Activated T-helper 2 cell treated with anti-CD3 and anti-CD28 coated beads, Interferon-gamma antibody, Interleukin-2, Interleukin-4, amounts not matched to agents 10 μg/mL and 5 μg/mL and 100 μg/mL, durations not matched to agents 14 hours and 24 hours and 36 hours (primary cell): ENCODE results near the gene ARHGEF19. TPM values are rescaled to one million over a fixed set of nuclear protein-coding genes. Genes with fewer than 3 reads are reported as not detected.

Source experiments
- DNase-seq: peaks from one replicate; pipeline ENCODE4 v3.0.0; 2021; ENCODE audit warnings: low spot score
- H3K27ac Mint-ChIP-seq: one replicate; pipeline ENCODE4 v1.8.0; 2021; ENCODE audit warnings: mixed read lengths
- H3K27me3 Mint-ChIP-seq: one replicate; pipeline ENCODE4 v1.8.0; 2021; ENCODE audit warnings: low read depth, mixed read lengths
- H3K36me3 Mint-ChIP-seq: one replicate; pipeline ENCODE4 v1.8.0; 2021; ENCODE audit warnings: low read depth, mixed read lengths
- H3K4me1 Mint-ChIP-seq: one replicate; pipeline ENCODE4 v1.8.0; 2021; ENCODE audit warnings: low read depth, mixed read lengths
- H3K4me3 Mint-ChIP-seq: one replicate; pipeline ENCODE4 v1.8.0; 2021; ENCODE audit warnings: low read depth, mild to moderate bottlenecking, moderate library complexity, mixed read lengths
- H3K9me3 Mint-ChIP-seq: one replicate; pipeline ENCODE4 v1.8.0; 2021; ENCODE audit warnings: mixed read lengths
- intact Hi-C: fragments of 100-400 bp; cut with micrococcal nuclease; formaldehyde crosslinking; loops from one replicate; pipeline ENCODE4 v1.15.1; 2023
- total RNA-seq: library from RNA; stranded (reverse); gene quantifications from 2 replicates; pipeline ENCODE4 v1.2.3, GENCODE V29; 2022

ARHGEF19 gene
- total RNA-seq, 1 donor from 2014 or later = 7.5 TPM

GRCh38 chr1:16155537-16156410, 56.7 kb downstream of the ARHGEF19 start, which contains the start of gene EPHA2:
EPHA2 (minus strand) TSS chr1:16156069; CDS start chr1:16155932, 137 bp downstream.
- Mint-ChIP-seq H3K4me1 (peaks cover 14% of the 10 kb centered on the region), H3K9me3 (no peaks in the 10 kb centered on the region), H3K4me3 (no peak within 1 kb of the TSS), H3K27me3 (peaks cover 42% of the 10 kb centered on the region), H3K36me3 (no peaks in the 10 kb centered on the region), H3K27ac (no peak within 1 kb of the TSS)
- DNase-seq = no peak
- intact Hi-C loops = no loop called here

GRCh38 chr1:16153999-16154673, 58.3 kb downstream of the ARHGEF19 start:
- Mint-ChIP-seq H3K27me3 (peaks cover 38% of the 10 kb centered on the region), H3K4me3 (no peak overlapping the region), H3K27ac (no peak overlapping the region), H3K36me3 (no peaks in the 10 kb centered on the region), H3K9me3 (no peaks in the 10 kb centered on the region), H3K4me1 (peaks cover 14% of the 10 kb centered on the region)
- intact Hi-C loops = no loop called here
- no peak for DNase-seq

GRCh38 chr1:16153096-16153998, 59.1 kb downstream of the ARHGEF19 start:
- Mint-ChIP-seq H3K4me3 (no peak overlapping the region), H3K27ac (no peak overlapping the region), H3K27me3 (peaks cover 41% of the 10 kb centered on the region), H3K4me1 (peaks cover 14% of the 10 kb centered on the region), H3K36me3 (no peaks in the 10 kb centered on the region), H3K9me3 (no peaks in the 10 kb centered on the region)
- intact Hi-C loops = no loop called here
- no peak for DNase-seq

GRCh38 chr1:16152481-16153087, 59.9 kb downstream of the ARHGEF19 start:
- Mint-ChIP-seq H3K4me1 (peaks cover 7% of the 10 kb centered on the region), H3K4me3 (no peak overlapping the region), H3K27me3 (peaks cover 38% of the 10 kb centered on the region), H3K27ac (no peak overlapping the region), H3K36me3 (no peaks in the 10 kb centered on the region), H3K9me3 (no peaks in the 10 kb centered on the region)
- DNase-seq = no peak
- intact Hi-C loops = no loop called here

GRCh38 chr1:16151995-16152384, 60.5 kb downstream of the ARHGEF19 start:
- H3K27me3 Mint-ChIP-seq = peaks cover 33% of the 10 kb centered on the region

GRCh38 chr1:16151196-16151994, 61.1 kb downstream of the ARHGEF19 start:
- intact Hi-C loops = no loop called here
- Mint-ChIP-seq H3K4me3 (no peak overlapping the region), H3K9me3 (no peaks in the 10 kb centered on the region), H3K27ac (no peak overlapping the region), H3K27me3 (peaks cover 30% of the 10 kb centered on the region), H3K36me3 (no peaks in the 10 kb centered on the region), H3K4me1 (peaks cover 3% of the 10 kb centered on the region)
- no peak for DNase-seq

More at GRCh38 chr1:16151995-16152384, 60.5 kb downstream of the ARHGEF19 start:
- Mint-ChIP-seq H3K4me3 (no peak overlapping the region), H3K9me3 (no peaks in the 10 kb centered on the region), H3K36me3 (no peaks in the 10 kb centered on the region), H3K27ac (no peak overlapping the region), H3K4me1 (peaks cover 3% of the 10 kb centered on the region)
- intact Hi-C loops = no loop called here
- DNase-seq = no peak

- Mint-ChIP-seq H3K27ac (no peak overlapping the region), H3K4me1 (peaks cover 3% of the 10 kb centered on the region), H3K36me3 (no peaks in the 10 kb centered on the region), H3K4me3 (no peak overlapping the region), H3K9me3 (no peaks in the 10 kb centered on the region), H3K27me3 (peaks cover 25% of the 10 kb centered on the region)
- DNase-seq = no peak
- intact Hi-C loops = no loop called here
These were observed 61.9 kb downstream of the ARHGEF19 start for GRCh38 chr1:16150508-16150907.

GRCh38 chr1:16149702-16150488, 62.6 kb downstream of the ARHGEF19 start:
- no peaks in the 10 kb centered on the region for H3K9me3 Mint-ChIP-seq
- intact Hi-C loops = no loop called here
- peaks cover 3% of the 10 kb centered on the region for H3K4me1 Mint-ChIP-seq
- H3K27me3 Mint-ChIP-seq = peaks cover 25% of the 10 kb centered on the region
- no peak overlapping the region for H3K4me3 Mint-ChIP-seq
- H3K27ac Mint-ChIP-seq = no peak overlapping the region
- DNase-seq = no peak
- H3K36me3 Mint-ChIP-seq = no peaks in the 10 kb centered on the region

- Mint-ChIP-seq H3K9me3 (no peaks in the 10 kb centered on the region), H3K4me3 (no peak overlapping the region), H3K4me1 (peaks cover 3% of the 10 kb centered on the region), H3K36me3 (no peaks in the 10 kb centered on the region), H3K27ac (no peak overlapping the region), H3K27me3 (peaks cover 20% of the 10 kb centered on the region)
- no peak for DNase-seq
- intact Hi-C loops = no loop called here
These were observed 63.3 kb downstream of the ARHGEF19 start for GRCh38 chr1:16149146-16149545.

- no peak for DNase-seq
- Mint-ChIP-seq H3K27ac (no peak overlapping the region), H3K4me3 (no peak overlapping the region), H3K9me3 (no peaks in the 10 kb centered on the region), H3K36me3 (no peaks in the 10 kb centered on the region), H3K4me1 (peaks cover 3% of the 10 kb centered on the region), H3K27me3 (peaks cover 16% of the 10 kb centered on the region)
- intact Hi-C loops = no loop called here
These were observed 63.9 kb downstream of the ARHGEF19 start for GRCh38 chr1:16148329-16149092.
